Smooth muscle cell of the umbilical artery (primary cell): Measurements from ENCODE around the gene BIN2. TPM values are rescaled to one million over a fixed set of nuclear protein-coding genes. Genes with fewer than 3 reads are reported as not detected.

Source experiments
- total RNA-seq: library from RNA; depleted of rRNA; stranded (reverse); fragments of >200 nt; gene quantifications from 2 replicates; pipeline ENCODE4 v1.2.3, GENCODE V29; 2014

The BIN2 gene
- total RNA-seq = not detected in 2 replicates

GRCh38 chr12:51323966-51324895 lies at the start of gene BIN2:
BIN2 (minus strand) TSS chr12:51324174; CDS start chr12:51324102, 72 bp downstream.

GRCh38 chr12:51346581-51346980 lies 22.6 kb upstream of the BIN2 start, which contains the start of gene CELA1:
CELA1 (minus strand) TSS chr12:51346679; CDS start chr12:51346638, 41 bp downstream.

GRCh38 chr12:51270067-51270950 lies 53.7 kb downstream of the BIN2 start, which contains the start of gene SMAGP:
SMAGP (minus strand) TSS chr12:51270415; CDS start chr12:51269278, 1,137 bp downstream.

GRCh38 chr12:51238510-51239334 lies 85.3 kb downstream of the BIN2 start, which contains the start of gene DAZAP2:
DAZAP2 (plus strand) TSS chr12:51238826; CDS start chr12:51238908, 82 bp downstream.

Other genes with a start within 250 kb of the BIN2 start
- gene CSRNP2, start 240.6 kb downstream of the BIN2 start, total RNA-seq = 24.1 and 37.1 TPM in 2 replicates
- gene TFCP2, start 151.0 kb downstream of the BIN2 start, total RNA-seq = 10.4 and 18.5 TPM in 2 replicates
- gene POU6F1, start 106.1 kb downstream of the BIN2 start, total RNA-seq = 1.2 and 2.4 TPM in 2 replicates
- 59.4 and 66.6 TPM in 2 replicates for gene DAZAP2, start 85.3 kb downstream of the BIN2 start, total RNA-seq
- 4.2 and 20.0 TPM in 2 replicates for gene SMAGP, start 53.8 kb downstream of the BIN2 start, total RNA-seq
- not detected in 2 replicates for gene CELA1, start 22.5 kb upstream of the BIN2 start, total RNA-seq
- 43.9 and 66.1 TPM in 2 replicates for gene GALNT6, start 67.2 kb upstream of the BIN2 start, total RNA-seq
- 1.8 and 3.2 TPM in 2 replicates for gene SLC4A8, start 100.7 kb upstream of the BIN2 start, total RNA-seq